ENCODE measurements around the gene BBS12. TPM values are rescaled to one million over a fixed set of nuclear protein-coding genes. Genes with fewer than 3 reads are reported as not detected.

BBS12 gene
- total and polyA plus RNA-seq, 9 of the 15 experiments (the other 6 are each of a cell fraction or from before 2014, with no cell fraction given), result 2.7 to 6.5 (median 3.3) TPM

GRCh38 chr4:122775987-122776836 lies 43.7 kb downstream of the BBS12 start (continued):
- TF ChIP-seq ZNF280B (CRISPR knock-in tag; IDR thresholded peaks at IDR 0.05) (no peak), RBM39 (optimal IDR thresholded peaks at IDR 0.05; ENCODE audit: low read depth, low read length) (no peak), MCM7 (IDR thresholded peaks at IDR 0.05) (no peak), BRD9 (IDR thresholded peaks at IDR 0.05; ENCODE audit: low read depth, partially characterized antibody) (peak; percentile 59), KAT2B (IDR thresholded peaks at IDR 0.05; ENCODE audit: low read depth, low read length) (no peak), ID3 (CRISPR knock-in tag; IDR thresholded peaks at IDR 0.05) (no peak), ID3 (tag; IDR thresholded peaks at IDR 0.05) (peak; percentile 80; the same call in 1 of the 2 replicates), ADNP (tag; IDR thresholded peaks at IDR 0.05) (no peak), RBBP5 (IDR thresholded peaks at IDR 0.05; ENCODE audit: borderline replicate concordance, insufficient read depth, low read length, poor library complexity, severe bottlenecking) (no peak), ARID4B (CRISPR knock-in tag; IDR thresholded peaks at IDR 0.05) (no peak), ZNF217 (CRISPR knock-in tag; IDR thresholded peaks at IDR 0.05) (no peak), ELK1 (CRISPR knock-in tag; IDR thresholded peaks at IDR 0.05) (no peak), NR2C2 (CRISPR knock-in tag; IDR thresholded peaks at IDR 0.05) (no peak), NR2C2 (tag; IDR thresholded peaks at IDR 0.05) (no peak), ZKSCAN3 (CRISPR knock-in tag; IDR thresholded peaks at IDR 0.05) (no peak), ELF4 (CRISPR knock-in tag; IDR thresholded peaks at IDR 0.05) (no peak), KAT7 (CRISPR knock-in tag; IDR thresholded peaks at IDR 0.05; ENCODE audit: borderline replicate concordance) (no peak), CBFA2T3 (IDR thresholded peaks at IDR 0.05) (peak; percentile 95), ZNF778 (CRISPR knock-in tag; IDR thresholded peaks at IDR 0.05) (no peak), ETS2 (tag; IDR thresholded peaks at IDR 0.05; ENCODE audit: borderline replicate concordance, poor library complexity, severe bottlenecking) (no peak)

All from K562 (cell line).